MG63 (cell line): ENCODE data around the gene NDST1. TPM values are rescaled to one million over a fixed set of nuclear protein-coding genes. Genes with fewer than 3 reads are reported as not detected.
"Not testable (repeated sequence)": the region's sequence is repeated elsewhere in the genome, so short reads cannot be mapped to it uniquely, and the experiment has no call there.

ENCODE experiments used
- DNase-seq: peaks from one replicate; pipeline ENCODE4 v3.0.0-alpha.2; 2020
- H3K27me3 ChIP-seq: fragments of 250-450 bp; sonication (Bioruptor Pico); 2 replicates; pipeline ENCODE4 v1.5.1; 2020; ENCODE audit warnings: mild to moderate bottlenecking, moderate library complexity
- H3K36me3 ChIP-seq: fragments of 250-450 bp; sonication (Bioruptor Pico); 2 replicates; pipeline ENCODE4 v1.5.1; 2020; ENCODE audit warnings: mild to moderate bottlenecking, moderate library complexity
- H3K4me3 ChIP-seq: fragments of 250-450 bp; sonication (Bioruptor Pico); 2 replicates; pipeline ENCODE4 v1.5.1; 2020; ENCODE audit warnings: mild to moderate bottlenecking, moderate library complexity
- H3K9me3 ChIP-seq: fragments of 250-450 bp; sonication (Bioruptor Pico); 2 replicates; pipeline ENCODE4 v1.5.1; 2020; ENCODE audit warnings: mild to moderate bottlenecking, moderate library complexity
- total RNA-seq: library from RNA; depleted of rRNA; stranded (reverse); fragments of >200 nt; shearing (Covaris generic); gene quantifications from 2 replicates; pipeline ENCODE4 v1.2.3, GENCODE V29; 2014; ENCODE audit warnings: low replicate concordance; rRNA removed

Gene NDST1
- total RNA-seq = 101 and 142 TPM in 2 replicates

- no peak for DNase-seq
- H3K27me3 ChIP-seq = no peaks in the 10 kb centered on the region
These were observed at the start of gene NDST1 for GRCh38 chr5:150507474-150508276. Gene NDST1, plus strand, starts transcription at chr5:150508131. Its CDS starts 13,124 bp downstream, at chr5:150521255.

GRCh38 chr5:150458802-150459557 is 49.0 kb upstream of the NDST1 start:
- peak; percentile 90 for DNase-seq
- H3K4me3 ChIP-seq = no peak overlapping the region

More at GRCh38 chr5:150507474-150508276, at the start of gene NDST1:
- Histone ChIP-seq H3K9me3 (no peaks in the 10 kb centered on the region), H3K4me3 (no peak within 1 kb of the TSS), H3K36me3 (peaks cover 77% of the 10 kb centered on the region)

DNA sequence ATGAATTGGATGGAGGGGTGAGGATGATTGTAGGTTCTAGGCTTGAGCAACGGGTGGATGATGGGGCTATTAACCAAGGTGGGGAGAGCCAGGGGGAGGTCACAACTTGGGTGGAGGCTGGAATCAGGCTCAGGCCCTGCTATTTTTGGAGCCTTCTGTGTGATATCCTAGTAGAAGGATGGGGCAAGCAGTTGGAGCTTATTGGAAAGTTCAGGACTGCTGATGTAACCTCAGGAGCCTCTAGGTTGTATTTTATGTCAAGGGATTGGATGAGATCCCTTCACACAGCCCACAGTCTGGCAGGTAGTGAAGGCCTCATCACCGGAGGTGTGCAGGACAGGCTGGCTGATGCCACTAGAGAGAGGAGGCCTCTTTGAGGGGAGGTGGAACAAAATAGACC is 47.1 kb upstream of the NDST1 start:
- Histone ChIP-seq H3K36me3 (no peaks in the 10 kb centered on the region; the same call in 1 of the 2 replicates), H3K4me3 (no peak overlapping the region), H3K27me3 (no peaks in the 10 kb centered on the region), H3K9me3 (no peaks in the 10 kb centered on the region)
- no peak for DNase-seq

More at GRCh38 chr5:150458802-150459557, 49.0 kb upstream of the NDST1 start:
- Histone ChIP-seq H3K9me3 (no peaks in the 10 kb centered on the region), H3K27me3 (no peaks in the 10 kb centered on the region), H3K36me3 (no peaks in the 10 kb centered on the region; the same call in 1 of the 2 replicates)

DNA sequence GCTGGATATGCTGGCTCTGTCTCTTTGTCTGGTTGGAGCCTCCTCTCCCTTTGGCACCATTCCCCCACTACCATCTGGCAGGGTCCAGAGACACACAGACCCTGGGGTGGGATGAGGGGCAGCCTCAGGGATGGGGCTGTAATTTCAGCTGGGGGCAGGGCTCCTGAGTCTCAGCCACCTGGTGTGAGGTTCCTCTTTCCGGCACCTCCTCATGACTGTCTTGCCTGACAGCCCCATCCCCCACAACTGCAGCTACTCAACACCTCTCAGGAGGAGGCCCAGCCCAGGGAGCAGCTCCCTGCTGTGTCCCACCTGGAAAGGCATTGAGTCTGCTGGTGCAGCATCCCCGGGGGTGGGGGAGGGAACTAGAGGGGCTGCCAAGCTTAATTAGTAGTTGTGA is 46.7 kb upstream of the NDST1 start:
- H3K9me3 ChIP-seq = no peaks in the 10 kb centered on the region
- no peak overlapping the region for H3K4me3 ChIP-seq
- DNase-seq = no peak

DNA sequence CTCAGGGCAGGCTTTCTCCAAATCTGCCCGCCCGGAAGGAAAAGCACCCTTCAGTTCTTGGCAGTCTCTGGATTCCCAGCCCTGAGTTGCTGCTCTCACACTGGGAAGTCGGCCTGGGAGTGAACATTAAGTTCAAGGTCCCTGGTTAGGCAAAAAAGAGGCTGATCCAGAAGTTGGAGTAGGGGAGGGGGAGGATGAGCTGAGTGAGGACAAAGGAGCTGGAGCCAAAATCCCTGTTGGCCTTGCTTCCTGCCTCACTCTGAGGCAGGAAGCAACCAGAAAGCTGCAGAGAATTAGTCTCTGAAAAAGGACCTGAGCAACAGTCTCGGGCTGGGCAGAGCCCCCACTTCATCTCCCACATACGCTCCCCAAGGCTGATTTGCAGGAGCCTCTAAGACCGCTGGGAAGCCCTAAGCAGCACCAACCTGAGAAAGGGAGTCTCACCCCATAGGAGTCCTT is 43.3 kb upstream of the NDST1 start:
- H3K9me3 ChIP-seq = no peaks in the 10 kb centered on the region
- no peaks in the 10 kb centered on the region for H3K36me3 ChIP-seq
- no peaks in the 10 kb centered on the region for H3K27me3 ChIP-seq
- DNase-seq = peak; percentile 88
- no peak overlapping the region for H3K4me3 ChIP-seq

More for the DNA sequence above, 46.7 kb upstream of the NDST1 start:
- Histone ChIP-seq H3K27me3 (no peaks in the 10 kb centered on the region), H3K36me3 (no peaks in the 10 kb centered on the region; the same call in 1 of the 2 replicates)

DNA sequence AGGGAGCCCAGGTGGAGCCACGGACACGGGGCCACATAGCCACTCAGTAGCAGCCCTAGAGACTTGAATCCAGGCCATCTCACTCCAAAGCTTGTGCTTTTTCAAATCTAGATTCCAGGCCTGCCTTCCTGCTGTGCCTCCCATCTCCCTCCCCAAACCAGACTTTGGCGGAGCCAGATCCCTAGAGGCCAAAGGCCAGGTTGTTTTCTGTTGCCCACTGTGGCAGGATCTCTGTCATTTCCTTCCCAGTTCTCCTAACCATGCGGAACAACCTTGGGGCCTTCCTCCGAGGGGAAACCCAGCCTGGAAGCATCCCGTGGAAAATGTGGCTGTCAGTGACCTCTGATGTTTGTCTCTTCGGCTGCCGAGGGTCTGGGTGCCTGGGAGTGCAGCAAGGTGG is 42.0 kb upstream of the NDST1 start:
- H3K9me3 ChIP-seq = no peaks in the 10 kb centered on the region
- no peak overlapping the region for H3K4me3 ChIP-seq
- no peak for DNase-seq
- H3K27me3 ChIP-seq = no peaks in the 10 kb centered on the region
- no peaks in the 10 kb centered on the region for H3K36me3 ChIP-seq

- Histone ChIP-seq H3K27me3 (no peaks in the 10 kb centered on the region), H3K9me3 (no peaks in the 10 kb centered on the region), H3K4me3 (no peak overlapping the region), H3K36me3 (no peaks in the 10 kb centered on the region)
- DNase-seq = no peak
These were observed 39.7 kb upstream of the NDST1 start for GRCh38 chr5:150468206-150468605.

DNA sequence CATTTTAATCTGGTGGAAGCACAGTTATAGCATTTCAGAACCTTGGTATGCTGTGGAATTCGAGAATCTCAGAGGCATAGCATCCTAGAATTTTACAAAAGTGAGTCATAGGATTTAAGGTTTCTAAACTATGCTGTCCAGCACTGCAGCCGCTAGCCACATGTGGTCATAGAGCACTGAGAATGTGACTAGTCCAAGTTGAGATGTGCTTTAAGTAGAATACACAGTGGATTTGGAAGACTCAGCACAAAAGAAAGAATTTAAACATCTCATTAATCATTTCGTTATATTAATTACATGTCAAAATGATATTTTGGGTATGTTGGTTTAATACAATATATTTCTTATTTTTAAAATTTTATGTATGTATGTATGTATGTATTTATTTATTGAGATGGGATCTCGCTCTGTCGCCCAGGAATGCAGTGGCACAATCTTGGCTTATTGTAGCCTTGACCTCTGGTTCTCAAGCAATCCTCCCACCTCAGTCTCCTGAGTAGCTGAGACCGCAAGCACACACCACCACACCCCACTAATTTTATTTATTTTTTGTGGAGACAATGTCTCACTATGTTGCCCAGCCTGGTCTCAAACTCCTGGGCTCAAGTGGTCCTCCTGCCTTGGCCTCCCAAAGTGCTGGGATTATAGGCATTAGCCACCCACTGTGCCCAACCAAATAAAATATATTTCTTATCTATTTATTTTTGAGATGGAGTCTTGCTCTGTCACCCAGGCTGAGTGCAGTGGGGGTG is 38.0 kb upstream of the NDST1 start:
- peak; percentile 93 for DNase-seq
- Histone ChIP-seq H3K27me3 (no peaks in the 10 kb centered on the region), H3K4me3 (no peak overlapping the region), H3K9me3 (no peaks in the 10 kb centered on the region), H3K36me3 (no peaks in the 10 kb centered on the region)

- no peaks in the 10 kb centered on the region for H3K27me3 ChIP-seq
- H3K9me3 ChIP-seq = no peaks in the 10 kb centered on the region
- DNase-seq = peak; percentile 80
- no peaks in the 10 kb centered on the region for H3K36me3 ChIP-seq
- H3K4me3 ChIP-seq = no peak overlapping the region
These were observed 34.1 kb upstream of the NDST1 start for GRCh38 chr5:150473673-150474358.

DNA sequence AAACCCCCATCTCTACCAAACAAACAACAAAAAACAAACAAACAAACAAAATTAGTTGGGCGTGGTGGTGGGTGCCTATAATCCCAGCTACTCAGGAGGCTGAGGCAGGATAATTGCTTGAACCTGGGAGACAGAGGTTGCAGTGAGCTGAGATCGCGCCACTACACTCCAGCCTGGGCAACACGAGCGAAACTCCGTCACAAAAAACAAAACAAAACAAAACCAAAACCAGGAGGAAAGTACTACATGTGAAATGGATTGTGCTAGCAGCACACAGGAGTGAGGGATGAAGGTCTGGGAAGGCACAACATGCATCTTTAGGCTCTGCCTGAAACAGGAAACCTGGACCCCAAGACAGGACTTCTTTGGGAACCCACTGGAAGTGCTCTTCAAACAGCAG is 31.4 kb upstream of the NDST1 start:
- DNase-seq, H3K27me3 ChIP-seq, H3K36me3 ChIP-seq, H3K4me3 ChIP-seq, H3K9me3 ChIP-seq: not testable (repeated sequence)

- Histone ChIP-seq H3K9me3 (no peaks in the 10 kb centered on the region), H3K4me3 (no peak overlapping the region), H3K36me3 (no peaks in the 10 kb centered on the region), H3K27me3 (no peaks in the 10 kb centered on the region)
- no peak for DNase-seq
These were observed 28.5 kb upstream of the NDST1 start for GRCh38 chr5:150479416-150479815.

DNA sequence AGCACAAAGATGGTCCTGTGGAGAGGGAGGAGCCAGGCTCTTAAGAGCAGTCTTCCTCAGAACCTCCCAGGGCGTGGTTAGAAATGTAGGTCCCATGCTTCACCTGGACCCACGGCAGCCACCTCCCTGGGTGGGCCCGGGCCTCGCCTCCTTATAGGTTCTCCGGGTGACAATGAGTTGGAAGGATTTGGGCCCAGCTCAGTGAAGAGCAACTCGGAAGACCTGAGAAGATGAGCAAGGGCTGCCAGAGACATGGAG is 26.3 kb upstream of the NDST1 start:
- no peak for DNase-seq
- Histone ChIP-seq H3K27me3 (no peaks in the 10 kb centered on the region), H3K36me3 (peaks cover 1% of the 10 kb centered on the region), H3K9me3 (no peaks in the 10 kb centered on the region), H3K4me3 (no peak overlapping the region)

DNA sequence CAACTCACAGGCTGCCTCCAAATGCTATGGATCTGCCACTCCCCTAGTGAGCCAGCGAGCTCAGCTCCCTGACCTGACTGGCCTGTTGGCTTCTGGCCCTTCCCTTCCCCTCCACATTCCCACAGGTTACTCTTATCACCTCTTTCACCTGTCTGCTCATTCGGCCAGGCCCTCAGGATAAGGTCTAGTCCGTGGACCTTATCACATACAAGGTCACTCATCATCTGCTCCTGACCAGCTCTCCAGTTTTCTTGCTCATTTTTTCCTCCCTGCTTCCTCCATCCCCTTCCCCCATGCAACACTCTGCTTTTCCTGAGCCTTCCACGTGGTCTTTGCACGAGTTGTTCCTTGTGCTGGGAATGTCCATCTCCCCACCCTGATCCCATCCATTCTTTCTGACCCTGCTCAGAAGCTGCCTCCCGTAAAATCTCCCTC is 25.9 kb upstream of the NDST1 start:
- H3K4me3 ChIP-seq = no peak overlapping the region
- DNase-seq = no peak
- H3K36me3 ChIP-seq = peaks cover 5% of the 10 kb centered on the region
- no peaks in the 10 kb centered on the region; the same call in 1 of the 2 replicates for H3K9me3 ChIP-seq
- H3K27me3 ChIP-seq = no peaks in the 10 kb centered on the region

DNA sequence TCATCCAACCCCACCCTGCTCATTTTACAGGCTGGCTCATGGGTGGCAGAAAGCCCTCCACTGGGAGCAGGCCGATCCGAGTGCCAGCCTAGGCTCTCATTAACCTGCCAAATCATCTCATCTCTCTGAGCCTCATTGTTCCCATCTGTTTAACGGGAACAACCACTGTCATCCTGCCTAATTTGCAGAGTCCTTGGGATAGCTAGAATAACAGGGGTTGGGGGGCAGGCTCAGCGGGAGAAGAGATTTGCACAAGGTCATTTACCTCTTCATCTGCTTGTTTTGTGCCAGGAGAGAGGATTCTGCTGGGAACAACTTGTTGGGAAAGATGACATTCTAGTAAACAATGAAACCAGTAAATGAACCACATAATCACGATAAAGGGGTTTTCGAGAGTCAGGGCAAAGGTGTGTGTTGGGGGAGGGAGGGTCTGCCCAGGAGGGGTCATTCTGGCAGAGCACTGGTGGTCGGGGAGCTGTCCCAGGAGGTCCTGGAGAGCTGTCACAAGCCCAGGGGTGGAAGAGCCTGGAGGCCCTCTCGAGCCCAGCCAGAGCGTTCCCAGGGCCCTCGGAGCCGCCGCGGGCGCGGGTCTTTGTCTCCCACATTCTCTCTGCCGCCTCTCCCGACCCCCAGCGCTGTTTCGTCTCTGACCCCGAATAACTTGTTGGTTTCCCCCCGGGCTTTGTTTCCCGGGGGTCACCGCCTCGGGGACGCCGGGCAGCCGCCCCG is 22.8 kb upstream of the NDST1 start:
- Histone ChIP-seq H3K27me3 (no peaks in the 10 kb centered on the region), H3K36me3 (peaks cover 29% of the 10 kb centered on the region), H3K9me3 (no peaks in the 10 kb centered on the region; the same call in 1 of the 2 replicates), H3K4me3 (peak overlapping the region; percentile 99)
- DNase-seq = no peak

- Histone ChIP-seq H3K36me3 (peaks cover 36% of the 10 kb centered on the region), H3K4me3 (peak overlapping the region; percentile 99), H3K27me3 (no peaks in the 10 kb centered on the region), H3K9me3 (no peaks in the 10 kb centered on the region; the same call in 1 of the 2 replicates)
- DNase-seq = peak; percentile 90
These were observed 22.1 kb upstream of the NDST1 start for GRCh38 chr5:150485693-150486401.
